C4-2B (cell line): ENCODE data around the gene HHIPL1.

Experiments used
- ZFX ChIP-seq: fragments of 450-650 bp; IDR thresholded peaks from 2 replicates; pipeline ENCODE4 v1.6.1; 2017
- TF ChIP-seq, protein P1 (sequence below): fragments of 450-650 bp; conservative IDR thresholded peaks from 2 replicates; pipeline ENCODE4 v1.5.1; 2017; ENCODE audit warnings: mild to moderate bottlenecking

DNA sequence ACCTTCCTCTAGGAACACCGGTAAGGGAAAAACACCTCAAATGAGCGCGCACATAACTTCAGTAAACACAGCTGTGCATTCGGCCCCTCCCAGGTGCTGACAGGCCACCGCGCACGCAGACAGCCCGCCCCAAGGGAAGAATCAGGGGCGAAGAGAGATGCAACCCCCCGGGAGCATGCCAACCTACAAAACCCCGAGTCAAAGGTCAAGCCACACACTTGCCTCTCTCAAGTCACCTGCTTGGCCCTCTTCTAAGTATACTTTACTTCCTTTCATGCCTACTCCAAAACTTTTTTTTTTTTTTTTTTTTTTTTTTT is 36.9 kb downstream of the HHIPL1 start:
- TF ChIP-seq, protein P1, sequence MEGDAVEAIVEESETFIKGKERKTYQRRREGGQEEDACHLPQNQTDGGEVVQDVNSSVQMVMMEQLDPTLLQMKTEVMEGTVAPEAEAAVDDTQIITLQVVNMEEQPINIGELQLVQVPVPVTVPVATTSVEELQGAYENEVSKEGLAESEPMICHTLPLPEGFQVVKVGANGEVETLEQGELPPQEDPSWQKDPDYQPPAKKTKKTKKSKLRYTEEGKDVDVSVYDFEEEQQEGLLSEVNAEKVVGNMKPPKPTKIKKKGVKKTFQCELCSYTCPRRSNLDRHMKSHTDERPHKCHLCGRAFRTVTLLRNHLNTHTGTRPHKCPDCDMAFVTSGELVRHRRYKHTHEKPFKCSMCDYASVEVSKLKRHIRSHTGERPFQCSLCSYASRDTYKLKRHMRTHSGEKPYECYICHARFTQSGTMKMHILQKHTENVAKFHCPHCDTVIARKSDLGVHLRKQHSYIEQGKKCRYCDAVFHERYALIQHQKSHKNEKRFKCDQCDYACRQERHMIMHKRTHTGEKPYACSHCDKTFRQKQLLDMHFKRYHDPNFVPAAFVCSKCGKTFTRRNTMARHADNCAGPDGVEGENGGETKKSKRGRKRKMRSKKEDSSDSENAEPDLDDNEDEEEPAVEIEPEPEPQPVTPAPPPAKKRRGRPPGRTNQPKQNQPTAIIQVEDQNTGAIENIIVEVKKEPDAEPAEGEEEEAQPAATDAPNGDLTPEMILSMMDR = no peak
- no peak for TF ChIP-seq ZFX
